WTC11 (cell line): ENCODE data around the gene PTPRN2. TPM values are rescaled to one million over a fixed set of nuclear protein-coding genes. Genes with fewer than 3 reads are reported as not detected.

Source experiments
- ATAC-seq: fragments of 200-7000 bp; cut with Tn5 transposase; 2 replicates; pipeline ENCODE4 v1.10.0; 2021; ENCODE audit warnings: mild to moderate bottlenecking, moderate library complexity
- CTCF ChIA-PET: fragments of 300-600 bp; sonication (Branson Sonifier 250); formaldehyde crosslinking; loops from one replicate; lab custom pipeline; 2021; ENCODE audit warnings: antibody characterized with exemption; lab: Charles Lee
- POLR2A ChIA-PET: fragments of 350-600 bp; sonication (Branson Sonifier 250); formaldehyde crosslinking; loops from one replicate; lab custom pipeline; 2021; ENCODE audit warnings: antibody characterized with exemption; lab: Charles Lee
- DNase-seq: peaks from one replicate; pipeline ENCODE4 v3.0.0; 2021; ENCODE audit warnings: low spot score
- H3K27ac Mint-ChIP-seq: 2 replicates; pipeline ENCODE4 v1.8.0; 2021; ENCODE audit warnings: mixed read lengths
- H3K27me3 Mint-ChIP-seq: 2 replicates; pipeline ENCODE4 v1.8.0; 2021; ENCODE audit warnings: low read depth, mild to moderate bottlenecking, moderate library complexity, mixed read lengths
- H3K36me3 Mint-ChIP-seq: 2 replicates; pipeline ENCODE4 v1.8.0; 2021; ENCODE audit warnings: mixed read lengths
- H3K4me1 Mint-ChIP-seq: 2 replicates; pipeline ENCODE4 v1.8.0; 2022; ENCODE audit warnings: mixed read lengths
- H3K4me3 Mint-ChIP-seq: 2 replicates; pipeline ENCODE4 v1.8.0; 2021; ENCODE audit warnings: mild to moderate bottlenecking, moderate library complexity, mixed read lengths
- H3K9me3 Mint-ChIP-seq: 2 replicates; pipeline ENCODE4 v1.8.0; 2021; ENCODE audit warnings: mixed read lengths
- FOXJ3 ChIP-seq: sonication (generic); formaldehyde crosslinking; IDR thresholded peaks from 2 replicates; pipeline ENCODE4 v1.9.0; 2021; ENCODE audit warnings: missing genetic modification reagents, mild to moderate bottlenecking, borderline replicate concordance
- GABPB1 ChIP-seq: sonication (generic); formaldehyde crosslinking; IDR thresholded peaks from 2 replicates; pipeline ENCODE4 v1.8.1; 2023; ENCODE audit warnings: mild to moderate bottlenecking, missing genetic modification reagents
- JAZF1 ChIP-seq: fragments of 250-450 bp; sonication (Bioruptor Pico); IDR thresholded peaks from 2 replicates; pipeline ENCODE4 v1.9.0; 2021; ENCODE audit warnings: moderate library complexity, mild to moderate bottlenecking, inconsistent platforms
- MYBL2 ChIP-seq: sonication (generic); formaldehyde crosslinking; IDR thresholded peaks from 2 replicates; pipeline ENCODE4 v1.8.1; 2023; ENCODE audit warnings: mild to moderate bottlenecking, moderate library complexity, missing genetic modification reagents
- SMAD4 ChIP-seq: sonication (generic); formaldehyde crosslinking; IDR thresholded peaks from 2 replicates; pipeline ENCODE4 v1.8.0; 2022; ENCODE audit warnings: mild to moderate bottlenecking, missing genetic modification reagents
- ZNF416 ChIP-seq: fragments of 250-450 bp; sonication (Bioruptor Pico); IDR thresholded peaks from 2 replicates; pipeline ENCODE4 v1.9.0; 2021; ENCODE audit warnings: mild to moderate bottlenecking, inconsistent platforms
- ZNF423 ChIP-seq: fragments of 250-450 bp; sonication (Bioruptor Pico); IDR thresholded peaks from 2 replicates; pipeline ENCODE4 v2.1.2; 2022; ENCODE audit warnings: mild to moderate bottlenecking, moderate library complexity
- total RNA-seq: library from RNA; stranded (reverse); gene quantifications from 3 replicates; pipeline ENCODE4 v1.2.3, GENCODE V29; 2021
- TF ChIP-seq, protein P1 (sequence below): sonication (generic); formaldehyde crosslinking; IDR thresholded peaks from 2 replicates; pipeline ENCODE4 v1.8.1; 2022; ENCODE audit warnings: mild to moderate bottlenecking, missing genetic modification reagents, moderate library complexity, borderline replicate concordance
- TF ChIP-seq, protein P2 (sequence below): sonication (generic); formaldehyde crosslinking; IDR thresholded peaks from 2 replicates; pipeline ENCODE4 v1.8.1; 2023; ENCODE audit warnings: mild to moderate bottlenecking, moderate library complexity, missing genetic modification reagents
- TF ChIP-seq, protein P3 (sequence below): fragments of 200-600 bp; IDR thresholded peaks from 2 replicates; pipeline ENCODE4 v1.8.0; 2022; ENCODE audit warnings: antibody characterized with exemption
- TF ChIP-seq, protein P4 (sequence below): fragments of 250-450 bp; sonication (Bioruptor Pico); IDR thresholded peaks from 2 replicates; pipeline ENCODE4 v1.9.0; 2021; ENCODE audit warnings: moderate library complexity, mild to moderate bottlenecking, inconsistent platforms, borderline replicate concordance
- TF ChIP-seq, protein P5 (sequence below): fragments of 250-450 bp; sonication (Bioruptor Pico); IDR thresholded peaks from 2 replicates; pipeline ENCODE4 v1.9.0; 2021; ENCODE audit warnings: mild to moderate bottlenecking
- TF ChIP-seq, protein P6 (sequence below): fragments of 250-450 bp; sonication (Bioruptor Pico); IDR thresholded peaks from 2 replicates; pipeline ENCODE4 v1.8.0; 2021; ENCODE audit warnings: mild to moderate bottlenecking
- TF ChIP-seq, protein P7 (sequence below): sonication (generic); formaldehyde crosslinking; IDR thresholded peaks from 2 replicates; pipeline ENCODE4 v1.8.0; 2022; ENCODE audit warnings: mild to moderate bottlenecking, missing genetic modification reagents

PTPRN2 gene
- total RNA-seq, 1 experiment from 2014 or later: 4.7 TPM

DNA sequence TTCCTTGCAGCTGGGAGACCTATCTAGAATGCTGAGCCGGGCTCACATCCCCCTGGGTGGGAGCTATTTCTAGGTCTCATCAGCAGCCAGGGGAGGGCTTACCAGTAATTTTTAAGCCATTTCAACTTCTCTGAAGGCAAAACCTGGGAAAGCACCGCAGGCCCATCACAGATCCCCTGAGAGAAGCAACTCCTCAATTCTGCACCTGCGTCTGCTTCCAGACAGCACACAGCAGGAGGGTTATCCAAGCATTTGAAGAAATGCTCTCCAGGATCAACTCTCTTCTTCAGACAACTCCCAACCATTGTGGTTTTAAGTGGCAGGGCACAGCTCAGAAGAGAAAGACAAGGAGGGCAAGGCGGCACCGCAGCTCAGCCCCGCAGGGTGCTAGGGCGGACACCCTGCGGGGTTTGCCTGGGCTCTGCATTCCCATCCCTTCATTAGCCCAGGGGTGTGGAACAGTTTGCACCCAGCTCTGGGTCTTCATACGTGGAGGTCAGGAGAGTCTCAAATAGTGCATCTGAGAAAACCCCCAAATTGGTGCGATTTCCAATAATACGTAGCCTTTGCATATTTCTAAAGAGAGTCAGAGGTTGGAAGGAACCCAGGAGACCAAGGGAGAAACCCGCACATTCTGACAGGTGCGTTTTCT lies 632.1 kb downstream of the PTPRN2 start:
- POLR2A ChIA-PET: no interaction called here
- TF ChIP-seq, protein P1, sequence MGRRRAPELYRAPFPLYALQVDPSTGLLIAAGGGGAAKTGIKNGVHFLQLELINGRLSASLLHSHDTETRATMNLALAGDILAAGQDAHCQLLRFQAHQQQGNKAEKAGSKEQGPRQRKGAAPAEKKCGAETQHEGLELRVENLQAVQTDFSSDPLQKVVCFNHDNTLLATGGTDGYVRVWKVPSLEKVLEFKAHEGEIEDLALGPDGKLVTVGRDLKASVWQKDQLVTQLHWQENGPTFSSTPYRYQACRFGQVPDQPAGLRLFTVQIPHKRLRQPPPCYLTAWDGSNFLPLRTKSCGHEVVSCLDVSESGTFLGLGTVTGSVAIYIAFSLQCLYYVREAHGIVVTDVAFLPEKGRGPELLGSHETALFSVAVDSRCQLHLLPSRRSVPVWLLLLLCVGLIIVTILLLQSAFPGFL: no peak
- peak; percentile 91 for TF ChIP-seq ZNF423 (CRISPR knock-in tag)
- TF ChIP-seq, all 79 proteins: peak for 1
- H3K36me3 Mint-ChIP-seq: peaks cover 40% of the 10 kb centered on the region
- H3K4me3 Mint-ChIP-seq: no peak overlapping the region
- H3K27ac Mint-ChIP-seq: no peak overlapping the region
- DNase-seq (no peak), ATAC-seq (peak; percentile 59)
- peaks cover 10% of the 10 kb centered on the region; the same call in 1 of the 2 replicates for H3K27me3 Mint-ChIP-seq
- CTCF ChIA-PET: no interaction called here
- H3K9me3 Mint-ChIP-seq: peaks cover 47% of the 10 kb centered on the region
- peaks cover 23% of the 10 kb centered on the region for H3K4me1 Mint-ChIP-seq

DNA sequence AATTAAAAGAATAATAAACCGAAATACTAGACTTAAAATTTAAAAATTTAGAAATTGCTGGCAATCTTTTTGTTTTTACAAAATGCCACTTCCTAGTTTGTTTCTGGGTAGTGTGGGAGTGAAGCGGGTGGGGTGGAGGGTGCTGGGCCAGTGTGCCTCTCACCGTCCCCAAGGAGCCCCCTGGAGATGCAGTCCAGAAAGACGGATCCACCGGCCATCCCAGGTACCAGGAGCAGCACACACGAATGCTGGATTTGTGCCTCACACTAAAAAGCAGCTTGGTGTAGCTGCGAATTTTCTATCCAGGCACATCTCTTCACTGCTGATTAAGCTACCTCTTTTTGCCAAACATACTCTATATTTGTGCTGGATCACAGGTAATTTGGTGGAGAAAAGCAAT lies 632.7 kb downstream of the PTPRN2 start:
- ATAC-seq: no peak
- Mint-ChIP-seq H3K9me3 (peaks cover 47% of the 10 kb centered on the region), H3K36me3 (peaks cover 41% of the 10 kb centered on the region), H3K4me3 (no peak overlapping the region), H3K4me1 (peaks cover 20% of the 10 kb centered on the region), H3K27ac (no peak overlapping the region), H3K27me3 (peaks cover 10% of the 10 kb centered on the region; the same call in 1 of the 2 replicates)
- CTCF ChIA-PET: no interaction called here
- POLR2A ChIA-PET: no interaction called here
- DNase-seq: no peak
- TF ChIP-seq, protein P2, sequence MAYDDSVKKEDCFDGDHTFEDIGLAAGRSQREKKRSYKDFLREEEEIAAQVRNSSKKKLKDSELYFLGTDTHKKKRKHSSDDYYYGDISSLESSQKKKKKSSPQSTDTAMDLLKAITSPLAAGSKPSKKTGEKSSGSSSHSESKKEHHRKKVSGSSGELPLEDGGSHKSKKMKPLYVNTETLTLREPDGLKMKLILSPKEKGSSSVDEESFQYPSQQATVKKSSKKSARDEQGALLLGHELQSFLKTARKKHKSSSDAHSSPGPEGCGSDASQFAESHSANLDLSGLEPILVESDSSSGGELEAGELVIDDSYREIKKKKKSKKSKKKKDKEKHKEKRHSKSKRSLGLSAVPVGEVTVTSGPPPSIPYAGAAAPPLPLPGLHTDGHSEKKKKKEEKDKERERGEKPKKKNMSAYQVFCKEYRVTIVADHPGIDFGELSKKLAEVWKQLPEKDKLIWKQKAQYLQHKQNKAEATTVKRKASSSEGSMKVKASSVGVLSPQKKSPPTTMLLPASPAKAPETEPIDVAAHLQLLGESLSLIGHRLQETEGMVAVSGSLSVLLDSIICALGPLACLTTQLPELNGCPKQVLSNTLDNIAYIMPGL (CRISPR knock-in tag): no peak
- TF ChIP-seq, protein P3, sequence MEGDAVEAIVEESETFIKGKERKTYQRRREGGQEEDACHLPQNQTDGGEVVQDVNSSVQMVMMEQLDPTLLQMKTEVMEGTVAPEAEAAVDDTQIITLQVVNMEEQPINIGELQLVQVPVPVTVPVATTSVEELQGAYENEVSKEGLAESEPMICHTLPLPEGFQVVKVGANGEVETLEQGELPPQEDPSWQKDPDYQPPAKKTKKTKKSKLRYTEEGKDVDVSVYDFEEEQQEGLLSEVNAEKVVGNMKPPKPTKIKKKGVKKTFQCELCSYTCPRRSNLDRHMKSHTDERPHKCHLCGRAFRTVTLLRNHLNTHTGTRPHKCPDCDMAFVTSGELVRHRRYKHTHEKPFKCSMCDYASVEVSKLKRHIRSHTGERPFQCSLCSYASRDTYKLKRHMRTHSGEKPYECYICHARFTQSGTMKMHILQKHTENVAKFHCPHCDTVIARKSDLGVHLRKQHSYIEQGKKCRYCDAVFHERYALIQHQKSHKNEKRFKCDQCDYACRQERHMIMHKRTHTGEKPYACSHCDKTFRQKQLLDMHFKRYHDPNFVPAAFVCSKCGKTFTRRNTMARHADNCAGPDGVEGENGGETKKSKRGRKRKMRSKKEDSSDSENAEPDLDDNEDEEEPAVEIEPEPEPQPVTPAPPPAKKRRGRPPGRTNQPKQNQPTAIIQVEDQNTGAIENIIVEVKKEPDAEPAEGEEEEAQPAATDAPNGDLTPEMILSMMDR: no peak
- no peak for TF ChIP-seq ZNF416 (CRISPR knock-in tag)
- TF ChIP-seq, protein P4, sequence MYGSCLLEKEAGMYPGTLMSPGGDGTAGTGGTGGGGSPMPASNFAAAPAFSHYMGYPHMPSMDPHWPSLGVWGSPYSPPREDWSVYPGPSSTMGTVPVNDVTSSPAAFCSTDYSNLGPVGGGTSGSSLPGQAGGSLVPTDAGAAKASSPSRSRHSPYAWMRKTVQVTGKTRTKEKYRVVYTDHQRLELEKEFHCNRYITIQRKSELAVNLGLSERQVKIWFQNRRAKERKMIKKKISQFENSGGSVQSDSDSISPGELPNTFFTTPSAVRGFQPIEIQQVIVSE: no peak
- TF ChIP-seq, protein P5, sequence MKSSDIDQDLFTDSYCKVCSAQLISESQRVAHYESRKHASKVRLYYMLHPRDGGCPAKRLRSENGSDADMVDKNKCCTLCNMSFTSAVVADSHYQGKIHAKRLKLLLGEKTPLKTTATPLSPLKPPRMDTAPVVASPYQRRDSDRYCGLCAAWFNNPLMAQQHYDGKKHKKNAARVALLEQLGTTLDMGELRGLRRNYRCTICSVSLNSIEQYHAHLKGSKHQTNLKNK (CRISPR knock-in tag): no peak
- no peak for TF ChIP-seq MYBL2 (CRISPR knock-in tag)
- no peak for TF ChIP-seq FOXJ3 (CRISPR knock-in tag)
- TF ChIP-seq, protein P6, sequence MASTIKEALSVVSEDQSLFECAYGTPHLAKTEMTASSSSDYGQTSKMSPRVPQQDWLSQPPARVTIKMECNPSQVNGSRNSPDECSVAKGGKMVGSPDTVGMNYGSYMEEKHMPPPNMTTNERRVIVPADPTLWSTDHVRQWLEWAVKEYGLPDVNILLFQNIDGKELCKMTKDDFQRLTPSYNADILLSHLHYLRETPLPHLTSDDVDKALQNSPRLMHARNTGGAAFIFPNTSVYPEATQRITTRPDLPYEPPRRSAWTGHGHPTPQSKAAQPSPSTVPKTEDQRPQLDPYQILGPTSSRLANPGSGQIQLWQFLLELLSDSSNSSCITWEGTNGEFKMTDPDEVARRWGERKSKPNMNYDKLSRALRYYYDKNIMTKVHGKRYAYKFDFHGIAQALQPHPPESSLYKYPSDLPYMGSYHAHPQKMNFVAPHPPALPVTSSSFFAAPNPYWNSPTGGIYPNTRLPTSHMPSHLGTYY (CRISPR knock-in tag): no peak
- no peak for TF ChIP-seq GABPB1 (CRISPR knock-in tag)
- TF ChIP-seq SMAD4 (CRISPR knock-in tag): no peak
- TF ChIP-seq, protein P7, sequence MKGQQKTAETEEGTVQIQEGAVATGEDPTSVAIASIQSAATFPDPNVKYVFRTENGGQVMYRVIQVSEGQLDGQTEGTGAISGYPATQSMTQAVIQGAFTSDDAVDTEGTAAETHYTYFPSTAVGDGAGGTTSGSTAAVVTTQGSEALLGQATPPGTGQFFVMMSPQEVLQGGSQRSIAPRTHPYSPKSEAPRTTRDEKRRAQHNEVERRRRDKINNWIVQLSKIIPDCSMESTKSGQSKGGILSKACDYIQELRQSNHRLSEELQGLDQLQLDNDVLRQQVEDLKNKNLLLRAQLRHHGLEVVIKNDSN (CRISPR knock-in tag): no peak
- no peak for TF ChIP-seq JAZF1 (CRISPR knock-in tag)
